Nephron progenitor cell (in vitro differentiated cells): Measurements from ENCODE around the gene PBX1.

Source experiments
- DNase-seq: peaks from one replicate; pipeline ENCODE4 v3.0.0; 2021
- H3K27ac Mint-ChIP-seq: 2 replicates; pipeline ENCODE4 v1.8.0; 2021; ENCODE audit warnings: mild to moderate bottlenecking, moderate library complexity, mixed read lengths
- H3K27me3 Mint-ChIP-seq: 2 replicates; pipeline ENCODE4 v1.8.0; 2021; ENCODE audit warnings: mild to moderate bottlenecking, low read depth, mixed read lengths; ENCODE audit not compliant: poor library complexity
- H3K36me3 Mint-ChIP-seq: 2 replicates; pipeline ENCODE4 v1.8.0; 2021; ENCODE audit warnings: low read depth, mixed read lengths
- H3K4me1 Mint-ChIP-seq: 2 replicates; pipeline ENCODE4 v1.8.0; 2021; ENCODE audit warnings: mixed read lengths
- H3K4me3 Mint-ChIP-seq: 2 replicates; pipeline ENCODE4 v1.8.0; 2021; ENCODE audit warnings: mild to moderate bottlenecking, moderate library complexity, mixed read lengths
- H3K9me3 Mint-ChIP-seq: 2 replicates; pipeline ENCODE4 v1.8.0; 2021; ENCODE audit warnings: mild to moderate bottlenecking, moderate library complexity, mixed read lengths
- CTCF ChIP-seq: fragments of 200-600 bp; sonication (generic); IDR thresholded peaks from 2 replicates; pipeline ENCODE4 v1.5.0; 2021; ENCODE audit warnings: antibody characterized with exemption

Gene PBX1

GRCh38 chr1:164763098-164763497 is 204.1 kb downstream of the PBX1 start:
- Mint-ChIP-seq H3K36me3 (peaks cover 35% of the 10 kb centered on the region), H3K9me3 (peaks cover 9% of the 10 kb centered on the region), H3K27me3 (no peaks in the 10 kb centered on the region), H3K4me3 (no peak overlapping the region), H3K27ac (no peak overlapping the region), H3K4me1 (peaks cover 30% of the 10 kb centered on the region)
- TF ChIP-seq CTCF, result no peak
- no peak for DNase-seq

- Mint-ChIP-seq H3K27ac (no peak overlapping the region), H3K9me3 (peaks cover 9% of the 10 kb centered on the region), H3K4me1 (peaks cover 34% of the 10 kb centered on the region), H3K36me3 (peaks cover 41% of the 10 kb centered on the region), H3K4me3 (no peak overlapping the region), H3K27me3 (no peaks in the 10 kb centered on the region)
- TF ChIP-seq CTCF, result no peak
- DNase-seq, result no peak
These were observed 205.3 kb downstream of the PBX1 start for GRCh38 chr1:164764333-164764732.

GRCh38 chr1:164765557-164765956 is 206.6 kb downstream of the PBX1 start:
- H3K4me1 Mint-ChIP-seq, result peaks cover 35% of the 10 kb centered on the region

GRCh38 chr1:164765992-164766720 is 207.2 kb downstream of the PBX1 start:
- Mint-ChIP-seq H3K36me3 (peaks cover 34% of the 10 kb centered on the region), H3K9me3 (peaks cover 4% of the 10 kb centered on the region), H3K4me3 (no peak overlapping the region), H3K27ac (no peak overlapping the region), H3K4me1 (peaks cover 41% of the 10 kb centered on the region), H3K27me3 (no peaks in the 10 kb centered on the region)
- no peak for DNase-seq
- TF ChIP-seq CTCF, result no peak

More at GRCh38 chr1:164765557-164765956, 206.6 kb downstream of the PBX1 start:
- no peak overlapping the region for H3K4me3 Mint-ChIP-seq
- no peak for TF ChIP-seq CTCF
- DNase-seq, result no peak
- no peaks in the 10 kb centered on the region for H3K27me3 Mint-ChIP-seq
- peaks cover 9% of the 10 kb centered on the region for H3K9me3 Mint-ChIP-seq
- H3K27ac Mint-ChIP-seq, result no peak overlapping the region
- H3K36me3 Mint-ChIP-seq, result peaks cover 40% of the 10 kb centered on the region

GRCh38 chr1:164767752-164768402 is 208.9 kb downstream of the PBX1 start:
- Mint-ChIP-seq H3K4me1 (peaks cover 59% of the 10 kb centered on the region), H3K4me3 (no peak overlapping the region), H3K27me3 (no peaks in the 10 kb centered on the region), H3K36me3 (peaks cover 23% of the 10 kb centered on the region), H3K27ac (peak overlapping the region; percentile 82), H3K9me3 (no peaks in the 10 kb centered on the region)
- no peak for DNase-seq
- no peak for TF ChIP-seq CTCF
